Ishikawa (cell line): ENCODE results near the gene PLCH1.

Experiments
- CEBPB ChIP-seq: IDR thresholded peaks from 2 replicates; pipeline ENCODE4 v1.6.1; 2012
- CREB1 ChIP-seq: IDR thresholded peaks from 2 replicates; pipeline ENCODE4 v1.6.1; 2012; ENCODE audit warnings: low read depth
- EGR1 ChIP-seq: IDR thresholded peaks from 2 replicates; pipeline ENCODE4 v1.6.1; 2012
- EP300 ChIP-seq: IDR thresholded peaks from 2 replicates; pipeline ENCODE4 v1.6.1; 2012; ENCODE audit warnings: borderline replicate concordance
- FOXM1 ChIP-seq: IDR thresholded peaks from 2 replicates; pipeline ENCODE4 v1.6.1; 2012; ENCODE audit warnings: low read depth, borderline replicate concordance
- NFIC ChIP-seq: IDR thresholded peaks from 2 replicates; pipeline ENCODE4 v1.6.1; 2012
- TAF1 ChIP-seq: IDR thresholded peaks from 2 replicates; pipeline ENCODE4 v1.6.1; 2012; ENCODE audit warnings: low read depth, mild to moderate bottlenecking
- TCF12 ChIP-seq: IDR thresholded peaks from 2 replicates; pipeline ENCODE4 v1.6.1; 2012; ENCODE audit warnings: low read depth
- TEAD4 ChIP-seq: IDR thresholded peaks from 2 replicates; pipeline ENCODE4 v1.6.1; 2012
- USF1 ChIP-seq: IDR thresholded peaks from 2 replicates; pipeline ENCODE4 v1.6.1; 2012
- YY1 ChIP-seq: IDR thresholded peaks from 2 replicates; pipeline ENCODE4 v1.6.1; 2012; ENCODE audit warnings: low read depth
- ZBTB7A ChIP-seq: IDR thresholded peaks from 2 replicates; pipeline ENCODE4 v1.6.1; 2012; ENCODE audit warnings: low read depth
- TF ChIP-seq, protein P1 (sequence below): IDR thresholded peaks from 2 replicates; pipeline ENCODE4 v1.6.1; 2012; ENCODE audit warnings: low read depth, mild to moderate bottlenecking
- TF ChIP-seq, protein P2 (sequence below): IDR thresholded peaks from 2 replicates; pipeline ENCODE4 v1.6.1; 2012

DNA sequence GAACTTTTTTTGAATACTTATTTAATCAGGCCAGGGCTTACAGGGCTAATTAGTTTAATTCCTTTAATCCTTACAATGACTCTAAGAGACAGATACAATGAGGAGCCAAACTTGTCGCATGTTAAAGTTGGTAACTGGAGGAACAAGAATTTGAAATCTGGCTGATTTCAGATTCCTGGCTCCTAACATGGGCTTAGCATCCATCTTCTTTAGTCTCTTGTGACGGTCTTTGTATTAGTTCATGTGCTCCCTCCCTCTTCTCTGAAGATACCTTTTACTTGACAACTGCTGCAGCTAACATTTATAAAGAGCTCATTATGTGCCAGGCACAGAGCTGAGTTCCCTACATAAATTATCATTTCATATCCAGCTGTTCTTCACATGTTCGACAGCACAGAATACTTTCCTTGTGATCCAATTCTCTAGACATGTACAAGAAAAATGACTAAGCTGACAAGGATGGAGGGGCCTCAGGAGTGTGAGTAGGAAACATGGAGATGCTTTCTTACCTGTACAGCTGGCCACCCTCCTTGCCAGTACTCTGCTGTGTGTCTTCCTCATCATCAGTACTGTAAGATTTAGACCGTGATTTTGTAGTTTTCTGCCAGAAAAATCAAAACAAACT lies 244.6 kb downstream of the PLCH1 start:
- TF ChIP-seq EP300 (no peak), EGR1 (no peak), CEBPB (no peak), NFIC (no peak), ZBTB7A (no peak), CREB1 (no peak), TAF1 (no peak), FOXM1 (no peak), YY1 (no peak), TEAD4 (no peak), USF1 (no peak), TCF12 (no peak)
- TF ChIP-seq, protein P1, sequence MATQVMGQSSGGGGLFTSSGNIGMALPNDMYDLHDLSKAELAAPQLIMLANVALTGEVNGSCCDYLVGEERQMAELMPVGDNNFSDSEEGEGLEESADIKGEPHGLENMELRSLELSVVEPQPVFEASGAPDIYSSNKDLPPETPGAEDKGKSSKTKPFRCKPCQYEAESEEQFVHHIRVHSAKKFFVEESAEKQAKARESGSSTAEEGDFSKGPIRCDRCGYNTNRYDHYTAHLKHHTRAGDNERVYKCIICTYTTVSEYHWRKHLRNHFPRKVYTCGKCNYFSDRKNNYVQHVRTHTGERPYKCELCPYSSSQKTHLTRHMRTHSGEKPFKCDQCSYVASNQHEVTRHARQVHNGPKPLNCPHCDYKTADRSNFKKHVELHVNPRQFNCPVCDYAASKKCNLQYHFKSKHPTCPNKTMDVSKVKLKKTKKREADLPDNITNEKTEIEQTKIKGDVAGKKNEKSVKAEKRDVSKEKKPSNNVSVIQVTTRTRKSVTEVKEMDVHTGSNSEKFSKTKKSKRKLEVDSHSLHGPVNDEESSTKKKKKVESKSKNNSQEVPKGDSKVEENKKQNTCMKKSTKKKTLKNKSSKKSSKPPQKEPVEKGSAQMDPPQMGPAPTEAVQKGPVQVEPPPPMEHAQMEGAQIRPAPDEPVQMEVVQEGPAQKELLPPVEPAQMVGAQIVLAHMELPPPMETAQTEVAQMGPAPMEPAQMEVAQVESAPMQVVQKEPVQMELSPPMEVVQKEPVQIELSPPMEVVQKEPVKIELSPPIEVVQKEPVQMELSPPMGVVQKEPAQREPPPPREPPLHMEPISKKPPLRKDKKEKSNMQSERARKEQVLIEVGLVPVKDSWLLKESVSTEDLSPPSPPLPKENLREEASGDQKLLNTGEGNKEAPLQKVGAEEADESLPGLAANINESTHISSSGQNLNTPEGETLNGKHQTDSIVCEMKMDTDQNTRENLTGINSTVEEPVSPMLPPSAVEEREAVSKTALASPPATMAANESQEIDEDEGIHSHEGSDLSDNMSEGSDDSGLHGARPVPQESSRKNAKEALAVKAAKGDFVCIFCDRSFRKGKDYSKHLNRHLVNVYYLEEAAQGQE: no peak
- TF ChIP-seq, protein P2, sequence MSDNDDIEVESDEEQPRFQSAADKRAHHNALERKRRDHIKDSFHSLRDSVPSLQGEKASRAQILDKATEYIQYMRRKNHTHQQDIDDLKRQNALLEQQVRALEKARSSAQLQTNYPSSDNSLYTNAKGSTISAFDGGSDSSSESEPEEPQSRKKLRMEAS: no peak
